Measurements from ENCODE around the gene SYT1.

DNA sequence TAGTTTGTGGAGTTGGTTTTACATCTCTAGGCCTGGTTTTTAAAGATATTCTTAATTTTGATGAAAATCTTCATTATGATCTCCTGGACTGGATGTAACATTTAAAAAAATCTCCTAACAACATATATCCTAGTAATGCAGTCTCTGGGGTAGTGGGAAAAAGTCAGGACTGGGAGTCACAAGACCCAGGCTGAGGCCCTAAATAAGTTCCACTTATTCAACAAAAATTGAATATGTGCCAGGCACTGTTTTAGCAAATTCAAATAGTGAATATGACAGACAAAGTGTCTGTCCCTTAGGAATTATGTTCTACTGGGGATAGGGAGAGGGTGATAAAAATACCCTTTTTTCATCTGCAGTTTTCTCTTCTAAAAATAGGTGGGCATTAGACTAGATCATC, 577.8 kb downstream of the SYT1 start:
- TF ChIP-seq CTCF (IDR thresholded peaks at IDR 0.05; ENCODE audit: insufficient read depth, low read length) (no peak), REST (IDR thresholded peaks at IDR 0.05; ENCODE audit: insufficient replicate concordance, low read depth) (no peak), GABPA (IDR thresholded peaks at IDR 0.05; ENCODE audit: low read depth) (no peak), POLR2AphosphoS5 (IDR thresholded peaks at IDR 0.05; ENCODE audit: low read depth) (no peak)
